Erythroblast (primary cell): Measurements from ENCODE around the gene TECPR1.

Experiments
- GATA1 ChIP-seq: IDR thresholded peaks from 2 replicates; pipeline ENCODE4 v1.6.1; 2011; ENCODE audit warnings: low read depth, mild to moderate bottlenecking, control low read depth, low read length, moderate library complexity
- POLR2A ChIP-seq: IDR thresholded peaks from 2 replicates; pipeline ENCODE4 v1.6.1; 2011; ENCODE audit warnings: mild to moderate bottlenecking, low read length

GRCh38 chr7:98289333-98289875 lies 37.4 kb upstream of the TECPR1 start:
- TF ChIP-seq POLR2A (no peak), GATA1 (no peak)
